ENCODE measurements around the gene MTCH1.

DNA sequence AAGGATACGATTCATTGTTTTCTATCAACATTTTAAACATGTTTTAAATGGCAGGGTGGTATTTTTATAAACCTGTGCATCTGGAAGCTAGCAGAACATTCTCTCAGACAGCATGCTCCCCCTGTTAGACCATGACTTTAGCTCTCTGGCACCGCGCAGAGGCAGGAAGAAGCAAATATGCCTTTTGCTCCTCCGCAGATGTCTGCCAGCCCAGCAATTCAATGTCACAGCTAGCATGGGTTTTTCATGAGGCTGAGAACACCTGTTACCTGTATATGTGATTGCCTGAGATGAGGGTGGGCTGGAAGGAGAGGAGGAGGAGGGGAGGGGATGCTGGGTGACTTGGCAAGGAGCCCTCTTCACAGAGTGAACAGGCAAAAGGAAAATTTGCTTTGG, 6.7 kb downstream of the MTCH1 start:
- TF ChIP-seq ELF4 (IDR thresholded peaks at IDR 0.05), result no peak
- no peak for TF ChIP-seq TARDBP (IDR thresholded peaks at IDR 0.05)
- no peak for TF ChIP-seq BHLHE40 (IDR thresholded peaks at IDR 0.05; ENCODE audit: borderline replicate concordance)
- TF ChIP-seq FOXM1 (IDR thresholded peaks at IDR 0.05; ENCODE audit: borderline replicate concordance), result no peak
- TF ChIP-seq NFRKB (IDR thresholded peaks at IDR 0.05), result no peak
- TF ChIP-seq FOXA1 (IDR thresholded peaks at IDR 0.05), result no peak
- no peak for TF ChIP-seq HDGF (IDR thresholded peaks at IDR 0.05; ENCODE audit: borderline replicate concordance)
- TF ChIP-seq SUZ12 (IDR thresholded peaks at IDR 0.05), result no peak
- TF ChIP-seq FOXK2 (IDR thresholded peaks at IDR 0.05), result no peak
- no peak for TF ChIP-seq PKNOX1 (IDR thresholded peaks at IDR 0.05)
- no peak for TF ChIP-seq SP1 (IDR thresholded peaks at IDR 0.05)
- no peak for TF ChIP-seq LEF1 (IDR thresholded peaks at IDR 0.05; ENCODE audit: borderline replicate concordance)
- no peak for TF ChIP-seq L3MBTL2 (conservative IDR thresholded peaks at IDR 0.05)
- no peak for TF ChIP-seq ZNF384 (IDR thresholded peaks at IDR 0.05)

All from HEK293T (cell line).